Stimulated activated CD4-positive, alpha-beta T cell treated with anti-CD3 and anti-CD28 coated beads, TNF-alpha, amount 100 ng/mL, for 48 hours (primary cell): ENCODE results near the gene CPLX1.
"Not testable (repeated sequence)": the region's sequence is repeated elsewhere in the genome, so short reads cannot be mapped to it uniquely, and the experiment has no call there.

Experiments used
- DNase-seq, 3 donors: peaks; one replicate each; pipeline ENCODE4 v3.0.0-alpha.2; 2020; ENCODE audit warnings: low read depth in 3 of 3

The CPLX1 gene

DNA sequence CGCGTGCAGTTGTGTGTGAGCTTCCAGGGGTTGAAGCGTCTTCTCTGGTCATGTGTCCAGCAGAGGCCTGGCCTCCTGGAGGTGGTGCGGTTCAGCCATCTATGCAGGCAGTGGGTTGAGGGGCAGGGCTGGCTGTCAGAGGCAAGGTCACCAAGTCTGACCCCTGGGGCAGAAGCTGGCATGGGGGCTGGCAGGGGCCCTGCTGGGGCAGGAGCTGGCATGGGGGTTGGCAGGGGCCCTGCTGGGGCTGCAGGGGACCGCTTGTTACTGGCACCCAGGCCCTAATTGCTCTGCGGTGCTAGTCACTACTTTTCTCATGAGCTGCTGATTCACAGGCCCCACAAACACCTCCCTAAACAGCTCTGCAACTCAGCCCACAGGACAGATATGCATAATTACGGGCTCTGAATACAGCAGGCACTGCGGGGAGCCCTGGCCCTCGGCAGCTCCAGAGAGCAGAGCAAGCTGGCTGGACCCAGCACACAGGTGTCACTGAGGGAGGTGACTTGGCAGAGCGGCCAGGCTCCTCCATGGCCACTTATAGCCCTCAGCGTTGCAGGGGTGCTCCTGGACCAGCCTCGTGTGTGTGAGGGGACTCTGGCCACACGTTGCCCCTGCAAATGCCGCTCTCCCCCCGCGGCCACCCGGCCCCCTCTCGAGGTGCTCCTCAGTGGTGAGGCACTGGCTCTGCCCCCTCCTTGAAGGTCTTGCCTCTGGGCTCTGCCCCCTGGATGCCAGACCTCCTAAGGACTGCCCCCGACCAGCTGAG lies 32.7 kb downstream of the CPLX1 start:
- DNase-seq, result no peak

- no peak for DNase-seq
Measured at GRCh38 chr4:792626-793092, 33.3 kb downstream of the CPLX1 start.

- no peak for DNase-seq
Measured at GRCh38 chr4:791898-792625, 33.9 kb downstream of the CPLX1 start.

- no peak for DNase-seq
Measured at GRCh38 chr4:791252-791897, 34.6 kb downstream of the CPLX1 start.

- no peak for DNase-seq
Measured at GRCh38 chr4:790466-790820, 35.5 kb downstream of the CPLX1 start.

DNA sequence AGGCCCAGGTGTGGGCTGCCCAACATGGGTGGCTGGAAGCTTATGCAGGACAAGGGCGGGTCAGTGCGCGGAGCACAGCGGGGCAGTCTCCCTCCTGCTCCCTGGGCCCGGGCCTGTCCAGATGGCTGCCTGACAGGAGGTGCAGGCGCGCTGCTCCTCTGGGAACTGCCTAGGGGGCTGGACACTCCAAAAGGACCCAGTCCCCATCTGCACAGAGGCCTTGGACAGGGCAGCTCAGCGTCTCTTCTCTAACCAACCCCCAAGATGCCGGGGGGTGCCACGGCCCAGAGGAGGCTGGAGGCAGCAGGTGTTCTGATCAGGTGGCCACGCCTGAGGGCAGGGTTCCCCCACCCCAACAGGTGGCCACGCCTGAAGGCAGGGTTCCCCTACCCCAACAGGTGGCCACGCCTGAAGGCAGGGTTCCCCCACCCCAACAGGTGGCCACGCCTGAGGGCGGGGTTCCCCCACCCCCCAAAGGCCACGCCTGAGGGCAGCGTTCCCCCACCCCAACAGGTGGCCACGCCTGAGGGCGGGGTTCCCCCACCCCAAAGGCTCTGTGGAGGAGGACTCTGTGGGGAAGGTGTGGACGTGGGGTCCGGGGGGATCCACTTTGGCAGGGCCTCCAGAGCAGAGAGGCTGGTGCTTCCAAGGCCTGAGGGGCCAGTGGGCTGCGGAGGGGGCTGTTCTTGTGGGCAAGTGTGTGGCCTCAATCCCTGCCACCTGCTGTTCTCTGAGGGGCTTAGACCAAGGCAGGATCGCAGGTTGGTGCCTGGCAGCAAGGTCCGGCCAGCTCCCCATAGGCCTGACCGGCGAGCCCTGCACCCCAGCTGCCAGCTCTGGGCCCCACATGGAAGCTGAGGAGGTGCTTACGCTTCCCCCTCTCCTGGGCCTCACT lies 36.1 kb downstream of the CPLX1 start:
- DNase-seq, result no peak

DNA sequence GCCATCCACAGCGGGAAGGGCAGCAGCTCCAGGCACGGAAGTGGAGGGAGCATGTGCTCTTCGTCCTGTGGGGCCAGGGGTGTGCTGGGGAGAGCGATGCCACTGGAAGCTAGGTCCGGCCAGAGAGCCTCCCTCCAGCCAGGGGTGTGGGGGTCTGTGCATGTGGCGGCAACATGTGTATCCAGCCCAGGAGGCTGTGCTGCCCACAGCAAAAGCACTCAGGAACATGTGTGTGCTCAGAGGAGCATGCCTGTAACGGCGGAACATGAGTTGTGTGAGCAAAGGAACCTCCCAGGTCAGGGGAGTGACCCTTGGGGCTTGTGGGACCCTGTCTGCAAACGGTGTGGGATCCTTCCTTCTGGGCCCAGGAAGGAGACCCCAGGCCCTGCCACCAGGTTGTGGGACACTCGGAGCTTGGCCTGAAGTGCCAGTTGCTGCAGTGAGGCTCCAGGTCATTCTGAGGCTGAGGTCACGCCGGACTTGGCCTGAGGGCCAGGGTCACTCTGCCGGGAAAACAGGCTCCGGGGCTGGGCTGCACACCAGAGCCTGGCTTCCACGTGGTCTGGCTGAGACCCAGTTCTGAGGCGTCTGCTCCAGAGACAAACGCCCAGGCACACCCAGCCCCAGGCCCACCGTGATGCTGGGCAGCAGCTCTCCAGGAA lies 37.2 kb downstream of the CPLX1 start:
- DNase-seq, result no peak

GRCh38 chr4:788006-788635 lies 37.8 kb downstream of the CPLX1 start:
- DNase-seq, result no peak

DNA sequence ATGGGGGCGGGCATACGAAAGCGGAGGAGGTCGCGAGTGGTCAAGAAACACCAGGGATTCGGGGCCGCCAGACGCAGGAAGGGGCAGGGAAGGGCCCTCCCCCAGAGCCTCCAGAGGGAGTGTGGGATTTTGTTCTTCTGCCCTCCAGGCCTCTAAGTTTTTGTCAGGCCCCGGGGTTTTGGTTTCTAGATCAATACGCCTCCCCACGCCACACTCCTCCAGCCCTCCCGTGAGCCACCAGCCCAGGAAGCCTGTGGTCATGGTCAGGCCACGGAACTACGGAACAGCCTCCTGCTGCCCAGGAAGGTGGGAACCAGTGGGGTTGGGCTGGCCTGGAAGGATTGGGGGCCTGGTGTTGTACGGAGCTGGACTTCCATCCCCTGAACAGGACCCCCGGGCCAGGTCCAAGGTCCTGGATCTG lies 38.4 kb downstream of the CPLX1 start:
- DNase-seq, result no peak

GRCh38 chr4:786861-787300 lies 39.0 kb downstream of the CPLX1 start:
- DNase-seq, result no peak

DNA sequence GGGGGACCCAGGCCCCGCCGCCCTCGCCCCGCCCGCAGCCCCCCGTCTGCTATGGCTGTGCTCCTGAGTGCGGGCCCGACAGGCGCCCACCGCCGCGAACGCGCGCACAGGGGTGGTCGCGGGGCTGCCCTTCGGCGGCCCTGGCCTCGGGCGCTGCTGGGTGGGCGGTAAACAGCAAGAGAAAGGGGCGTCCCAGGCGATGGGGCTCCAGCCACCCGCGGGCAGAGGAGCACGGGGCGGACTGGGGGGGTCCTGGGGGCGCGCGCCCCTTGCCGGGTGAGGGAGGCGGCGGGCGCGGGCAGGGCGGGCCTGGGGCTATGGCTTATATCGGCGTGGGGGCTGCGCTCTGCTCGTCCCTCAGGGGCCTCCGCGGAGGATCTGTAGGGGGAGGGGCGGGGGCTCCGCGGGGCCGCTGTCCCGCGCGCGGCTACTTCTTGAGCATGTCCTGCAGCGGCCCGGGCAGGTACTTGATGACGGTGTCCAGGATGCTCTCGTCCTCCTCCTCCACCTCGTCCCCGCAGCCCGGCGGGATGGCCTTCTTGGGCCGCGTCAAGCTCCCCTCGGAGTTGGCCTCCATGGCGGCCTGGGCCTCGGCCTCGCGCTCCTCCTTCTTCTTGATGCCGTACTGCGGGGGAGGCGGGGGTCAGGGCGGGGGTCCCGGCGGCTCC lies 39.7 kb downstream of the CPLX1 start:
- no peak for DNase-seq

GRCh38 chr4:785332-786073 lies 40.4 kb downstream of the CPLX1 start:
- no peak for DNase-seq

GRCh38 chr4:784401-785331 lies 41.3 kb downstream of the CPLX1 start:
- no peak for DNase-seq

GRCh38 chr4:781493-782216 lies 44.3 kb downstream of the CPLX1 start:
- DNase-seq, result peak; percentile 95 to 99 (median 97)

- DNase-seq, result no peak
Measured at GRCh38 chr4:780716-781492, 45.0 kb downstream of the CPLX1 start.

- not testable (repeated sequence) for DNase-seq
Measured at GRCh38 chr4:780255-780654, 45.7 kb downstream of the CPLX1 start.

DNA sequence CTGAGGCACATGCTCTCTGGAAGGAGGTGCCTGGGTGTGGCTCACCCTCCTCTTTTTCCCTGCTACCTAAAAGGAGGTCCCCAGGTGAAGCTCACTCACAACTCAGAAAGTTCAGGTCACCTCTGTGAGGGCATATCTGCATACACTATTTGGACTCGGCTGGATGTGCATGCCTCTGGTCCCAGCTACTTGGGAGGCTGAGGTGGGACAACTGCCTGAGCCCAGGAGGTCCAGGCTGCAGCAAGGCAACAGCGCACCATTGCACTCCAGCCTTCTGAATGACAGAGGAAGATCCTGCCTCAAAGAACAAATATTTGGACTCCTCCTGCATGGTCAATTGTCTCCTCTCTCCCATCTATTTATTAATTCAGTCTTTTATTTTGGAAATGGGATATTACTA lies 46.4 kb downstream of the CPLX1 start:
- no peak for DNase-seq
